Esophagus muscularis mucosa (tissue), 4 donors: ENCODE data around the gene MASTL. TPM values are rescaled to one million over a fixed set of nuclear protein-coding genes. Genes with fewer than 3 reads are reported as not detected.
A peak's percentile ranks its signal among the peaks of the same experiment; 100 is the strongest.
"Not testable (repeated sequence)": the region's sequence is repeated elsewhere in the genome, so short reads cannot be mapped to it uniquely, and the experiment has no call there.

Experiments
- DNase-seq: peaks from one replicate; pipeline ENCODE4 v3.0.0-alpha.2; 2017; ENCODE audit errors: extremely low spot score
- H3K27ac ChIP-seq, 4 donors: fragments of 200-600 bp; sonication (generic); replicated peaks in 1 of 4; 1 replicate in 3 of 4; 2 replicates in 1 of 4; pipeline ENCODE4 v1.5.1; 2016 to 2019; ENCODE audit warnings: mild to moderate bottlenecking in 1 of 4
- H3K27me3 ChIP-seq, 4 donors: fragments of 200-600 bp; sonication (generic); one replicate each; pipeline versions ENCODE4 v1.5.1 to v1.6.0; 2016 to 2019
- H3K36me3 ChIP-seq, 4 donors: fragments of 200-600 bp; sonication (generic); one replicate each; pipeline ENCODE4 v1.5.1; 2016 to 2019
- H3K4me1 ChIP-seq, 4 donors: fragments of 200-600 bp; sonication (generic); one replicate each; pipeline ENCODE4 v1.5.1; 2016 to 2019
- H3K4me3 ChIP-seq, 4 donors: fragments of 200-600 bp; sonication (generic); 1 replicate in 2 of 4; 2 replicates in 2 of 4; pipeline ENCODE4 v1.5.1; 2016 to 2019; ENCODE audit warnings: mild to moderate bottlenecking in 4 of 4, moderate library complexity in 1 of 4
- H3K9me3 ChIP-seq, 4 donors: fragments of 200-600 bp; sonication (generic); 1 replicate in 3 of 4; 2 replicates in 1 of 4; pipeline ENCODE4 v1.5.1; 2016 to 2019
- CTCF ChIP-seq, 3 experiments: fragments of 200-600 bp in 2 of 3; fragments of 450-650 bp in 1 of 3; sonication (generic) in 2 of 3; IDR thresholded peaks; one replicate each; pipeline ENCODE4 v1.5.1; 2017 to 2019; ENCODE audit warnings: antibody characterized with exemption in 3 of 3, mild to moderate bottlenecking in 2 of 3, moderate library complexity in 1 of 3
- EP300 ChIP-seq: sonication (generic); formaldehyde crosslinking; IDR thresholded peaks from one replicate; pipeline ENCODE4 v1.6.1; 2017; ENCODE audit warnings: antibody characterized with exemption
- POLR2A ChIP-seq: fragments of 450-650 bp; IDR thresholded peaks from one replicate; pipeline ENCODE4 v1.6.1; 2017; ENCODE audit warnings: antibody characterized with exemption, moderate library complexity, mild to moderate bottlenecking, low read depth
- POLR2AphosphoS5 ChIP-seq, 2 donors: sonication (generic); formaldehyde crosslinking; IDR thresholded peaks; one replicate each; pipeline ENCODE4 v1.6.1; 2017; ENCODE audit warnings: antibody characterized with exemption in 2 of 2
- WGBS: methylation state at CpG from one replicate; pipeline ENCODE4 v1.1.5; 2018; 5-methylcytosine and 5-hydroxymethylcytosine counted together
- intact Hi-C: fragments of 100-400 bp; cut with DNase I; formaldehyde crosslinking; loops from one replicate; pipeline ENCODE4 v1.15.1; 2023
- total RNA-seq, 4 donors: library from RNA; depleted of rRNA; stranded (reverse); fragments of >200 nt; gene quantifications; one replicate each; pipeline versions ENCODE4 v1.1.0 to v1.2.1, GENCODE V29; 2016

MASTL gene
- total RNA-seq, 4 donors from 2014 or later, result 3.0 to 6.2 (median 4.1) TPM

- no peaks in the 10 kb centered on the region for H3K9me3 ChIP-seq
- WGBS, result under 1% methylated on average over 18 of the region's 18 CpGs
- H3K4me1 ChIP-seq, result peaks cover 16 to 48% (median 43%) of the 10 kb centered on the region in 4 donors
- peak overlapping the region; percentile 74 to 80 (median 80) for H3K4me3 ChIP-seq
- H3K36me3 ChIP-seq, result peaks cover 4 to 6% (median 5%) of the 10 kb centered on the region in 4 donors
- TF ChIP-seq POLR2A (no peak), CTCF (IDR thresholded peaks at IDR 0.05) (no peak), POLR2AphosphoS5 (IDR thresholded peaks at IDR 0.05) (no peak), EP300 (no peak)
- intact Hi-C loops, result loop anchor here (5.0 kb wide), 1 partner anchor 88 kb away; the partner anchor contains the start of gene ACBD5
- H3K27me3 ChIP-seq, result no peaks in the 10 kb centered on the region
- DNase-seq, result no peak
- H3K27ac ChIP-seq, result peak overlapping the region; percentile 98 to 100 (median 98)
Observed at GRCh38 chr10:27153845-27154193, 1.3 kb upstream of the MASTL start.

- 85% methylated on average over 17 of the region's 17 CpGs for WGBS
- Histone ChIP-seq H3K36me3 (peaks cover 6 to 32% (median 15%) of the 10 kb centered on the region in 4 donors), H3K4me3 (peak overlapping the region; percentile 74 to 80 (median 80)), H3K27ac (peak overlapping the region; percentile 98 to 100 (median 98)), H3K4me1 (peaks cover 16 to 37% (median 29%) of the 10 kb centered on the region in 4 donors)
- DNase-seq, intact Hi-C loops, H3K27me3 ChIP-seq, H3K9me3 ChIP-seq: not testable (repeated sequence)
Observed at GRCh38 chr10:27156566-27156965, 1.4 kb downstream of the MASTL start.

GRCh38 chr10:27157150-27157549 is 2.0 kb downstream of the MASTL start:
- 94% methylated on average over 2 of the region's 2 CpGs for WGBS
- TF ChIP-seq CTCF (IDR thresholded peaks at IDR 0.05), result no peak
- TF ChIP-seq POLR2AphosphoS5 (IDR thresholded peaks at IDR 0.05), result no peak
- no peak for TF ChIP-seq EP300
- no peak for TF ChIP-seq POLR2A
- no peak overlapping the region for H3K4me3 ChIP-seq
- H3K4me1 ChIP-seq, result peaks cover 13 to 33% (median 26%) of the 10 kb centered on the region in 4 donors
- no peak overlapping the region for H3K27ac ChIP-seq
- no peaks in the 10 kb centered on the region for H3K27me3 ChIP-seq
- no peaks in the 10 kb centered on the region for H3K9me3 ChIP-seq
- intact Hi-C loops, result no loop called here
- peaks cover 6 to 38% (median 21%) of the 10 kb centered on the region in 4 donors for H3K36me3 ChIP-seq
- no peak for DNase-seq

- DNase-seq, result no peak
- Histone ChIP-seq H3K9me3 (no peaks in the 10 kb centered on the region), H3K27me3 (no peaks in the 10 kb centered on the region), H3K27ac (no peak overlapping the region), H3K36me3 (peaks cover 17 to 50% (median 25%) of the 10 kb centered on the region in 4 donors), H3K4me3 (no peak overlapping the region), H3K4me1 (peaks cover under 1 to 21% (median 14%) of the 10 kb centered on the region in 4 donors)
- intact Hi-C loops, result no loop called here
- no peak for TF ChIP-seq POLR2AphosphoS5 (IDR thresholded peaks at IDR 0.05)
- no peak for TF ChIP-seq EP300
- no peak for TF ChIP-seq POLR2A
- no peak for TF ChIP-seq CTCF (IDR thresholded peaks at IDR 0.05)
Observed at GRCh38 chr10:27158421-27158820, 3.3 kb downstream of the MASTL start.

GRCh38 chr10:27169849-27170248 is 14.7 kb downstream of the MASTL start:
- Histone ChIP-seq H3K36me3 (peaks cover 17 to 77% (median 26%) of the 10 kb centered on the region in 4 donors), H3K9me3 (no peaks in the 10 kb centered on the region), H3K4me1 (no peaks in the 10 kb centered on the region), H3K27ac (no peak overlapping the region), H3K4me3 (no peak overlapping the region), H3K27me3 (no peaks in the 10 kb centered on the region)
- TF ChIP-seq EP300 (no peak), POLR2A (no peak)
- DNase-seq, result no peak
- WGBS, result 94% methylated on average over 4 of the region's 4 CpGs
- intact Hi-C loops, result no loop called here

GRCh38 chr10:27188259-27188658 is 33.1 kb downstream of the MASTL start:
- DNase-seq, result no peak
- peaks cover 6 to 36% (median 13%) of the 10 kb centered on the region in 4 donors for H3K36me3 ChIP-seq
- no peaks in the 10 kb centered on the region for H3K4me1 ChIP-seq
- WGBS, result 95% methylated on average over 1 of the region's 1 CpG
- no peaks in the 10 kb centered on the region for H3K27me3 ChIP-seq
- H3K4me3 ChIP-seq, result no peak overlapping the region
- intact Hi-C loops, result no loop called here
- no peak for TF ChIP-seq POLR2A
- no peak for TF ChIP-seq POLR2AphosphoS5 (IDR thresholded peaks at IDR 0.05)
- no peak for TF ChIP-seq EP300
- TF ChIP-seq CTCF (IDR thresholded peaks at IDR 0.05), result no peak
- no peaks in the 10 kb centered on the region for H3K9me3 ChIP-seq
- no peak overlapping the region for H3K27ac ChIP-seq
